Measurements from ENCODE around the gene LARP1.

- TF ChIP-seq, protein P1, sequence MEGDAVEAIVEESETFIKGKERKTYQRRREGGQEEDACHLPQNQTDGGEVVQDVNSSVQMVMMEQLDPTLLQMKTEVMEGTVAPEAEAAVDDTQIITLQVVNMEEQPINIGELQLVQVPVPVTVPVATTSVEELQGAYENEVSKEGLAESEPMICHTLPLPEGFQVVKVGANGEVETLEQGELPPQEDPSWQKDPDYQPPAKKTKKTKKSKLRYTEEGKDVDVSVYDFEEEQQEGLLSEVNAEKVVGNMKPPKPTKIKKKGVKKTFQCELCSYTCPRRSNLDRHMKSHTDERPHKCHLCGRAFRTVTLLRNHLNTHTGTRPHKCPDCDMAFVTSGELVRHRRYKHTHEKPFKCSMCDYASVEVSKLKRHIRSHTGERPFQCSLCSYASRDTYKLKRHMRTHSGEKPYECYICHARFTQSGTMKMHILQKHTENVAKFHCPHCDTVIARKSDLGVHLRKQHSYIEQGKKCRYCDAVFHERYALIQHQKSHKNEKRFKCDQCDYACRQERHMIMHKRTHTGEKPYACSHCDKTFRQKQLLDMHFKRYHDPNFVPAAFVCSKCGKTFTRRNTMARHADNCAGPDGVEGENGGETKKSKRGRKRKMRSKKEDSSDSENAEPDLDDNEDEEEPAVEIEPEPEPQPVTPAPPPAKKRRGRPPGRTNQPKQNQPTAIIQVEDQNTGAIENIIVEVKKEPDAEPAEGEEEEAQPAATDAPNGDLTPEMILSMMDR (IDR thresholded peaks at IDR 0.05), result no peak
- TF ChIP-seq EP300 (IDR thresholded peaks at IDR 0.05), result no peak
- no peak for TF ChIP-seq POLR2A (IDR thresholded peaks at IDR 0.05)
Measured at GRCh38 chr5:154815684-154816247, 60.6 kb downstream of the LARP1 start.
